GM12891 (cell line): ENCODE results near the gene LACTBL1.

ENCODE experiments used
- POLR2AphosphoS5 ChIP-seq: IDR thresholded peaks from 2 replicates; pipeline ENCODE4 v1.6.1; 2011; ENCODE audit warnings: low read depth, low read length, control low read depth
- SPI1 ChIP-seq: IDR thresholded peaks from 2 replicates; pipeline ENCODE4 v1.6.1; 2011; ENCODE audit warnings: low read depth, low read length, control low read depth

- TF ChIP-seq POLR2AphosphoS5: no peak
- TF ChIP-seq SPI1: no peak
Observed at GRCh38 chr1:22935433-22935832, 37.2 kb downstream of the LACTBL1 start.
